Jurkat, Clone E6-1 (cell line): ENCODE measurements around the gene DCST1.

Experiments used
- DNase-seq: peaks from one replicate; pipeline ENCODE4 v3.0.0-alpha.2; 2011; ENCODE audit warnings: low read depth, low spot score
- H3K4me3 ChIP-seq: 2 replicates; pipeline ENCODE4 v1.5.1; 2011; ENCODE audit warnings: mild to moderate bottlenecking, low read length, control low read depth, moderate library complexity

The DCST1 gene

DNA sequence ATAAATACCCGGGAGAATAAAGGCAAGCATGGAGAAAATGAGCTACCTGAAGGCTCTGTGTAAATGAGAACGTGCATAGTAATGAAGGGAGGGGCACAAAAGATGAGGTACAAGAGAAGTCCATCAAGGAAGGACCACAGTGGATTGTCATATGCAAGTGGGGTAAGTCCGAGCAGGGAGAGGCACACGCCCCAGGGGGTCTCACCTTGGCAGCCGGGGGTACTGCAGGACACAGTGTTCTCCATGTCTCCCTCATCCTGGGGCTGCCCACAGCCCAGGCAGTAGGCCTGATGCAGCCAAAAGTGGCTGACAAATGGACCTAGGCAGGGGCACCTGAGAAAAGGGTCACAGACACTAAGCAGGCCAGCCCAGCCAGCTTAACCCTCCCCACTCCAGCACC lies 10.0 kb upstream of the DCST1 start:
- DNase-seq: no peak
- H3K4me3 ChIP-seq: no peak overlapping the region

DNA sequence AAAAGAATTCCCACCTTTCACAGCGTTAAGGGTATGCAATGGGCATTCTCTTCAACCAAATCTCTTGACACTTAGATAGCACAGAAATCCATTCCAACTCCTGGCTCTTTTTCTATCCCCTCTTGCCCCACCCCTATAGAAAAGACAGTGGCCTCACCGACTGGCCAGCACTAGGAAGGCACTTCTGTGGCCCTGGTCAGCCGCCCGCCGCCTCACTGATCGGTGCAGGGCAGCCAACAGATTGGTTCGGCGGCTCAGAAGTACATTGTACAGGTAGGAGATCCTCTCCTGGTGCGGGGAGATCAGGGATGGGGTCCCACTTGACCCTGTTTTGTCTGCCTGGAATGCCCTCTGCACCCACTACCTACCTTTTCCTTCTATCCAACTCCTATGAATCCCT lies 9.3 kb upstream of the DCST1 start:
- DNase-seq: no peak

GRCh38 chr1:155026154-155026553 lies 7.5 kb upstream of the DCST1 start:
- no peak for DNase-seq
- no peak overlapping the region for H3K4me3 ChIP-seq

More for the DNA sequence above, 9.3 kb upstream of the DCST1 start:
- H3K4me3 ChIP-seq: no peak overlapping the region

- no peak overlapping the region for H3K4me3 ChIP-seq
- no peak for DNase-seq
These were observed 7.0 kb upstream of the DCST1 start for GRCh38 chr1:155026588-155026987.

DNA sequence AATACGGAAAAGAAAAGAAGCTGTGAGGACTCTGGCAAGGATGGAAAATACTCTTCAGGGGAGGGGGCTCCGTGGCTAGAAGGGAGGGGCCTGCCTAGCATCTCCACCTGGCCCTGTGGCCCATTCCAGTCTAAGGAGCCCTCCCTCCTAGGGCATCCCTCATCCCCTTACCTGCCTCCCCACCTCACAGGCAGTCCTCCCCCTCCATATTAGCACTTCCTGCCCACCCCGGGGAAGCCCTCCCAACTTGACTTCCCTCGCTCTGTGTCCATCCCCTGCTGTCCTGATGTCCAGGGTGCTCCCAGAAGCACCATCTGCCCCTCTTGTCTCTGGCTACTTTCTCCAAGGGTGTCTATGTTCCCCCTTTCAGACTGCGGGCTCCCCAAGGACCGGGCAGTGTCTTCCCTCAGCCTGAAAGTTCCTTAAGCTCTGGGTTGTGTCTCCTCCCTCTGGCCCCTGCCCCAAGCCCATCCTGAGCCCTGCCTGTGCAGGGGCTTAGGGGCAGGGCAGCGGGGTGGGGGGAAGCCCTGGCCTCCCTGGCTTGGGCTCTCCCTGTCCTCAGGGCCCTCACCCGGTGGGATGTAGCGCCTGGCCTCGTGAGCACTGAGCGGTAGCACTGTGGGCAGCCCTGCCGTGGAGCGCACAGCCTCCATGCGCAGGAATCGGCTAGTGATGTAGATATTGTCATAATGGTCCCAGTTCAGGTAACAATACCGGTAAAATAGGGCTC lies 3.9 kb upstream of the DCST1 start:
- no peak overlapping the region for H3K4me3 ChIP-seq
- no peak for DNase-seq

GRCh38 chr1:155030243-155030795 lies 3.3 kb upstream of the DCST1 start:
- no peak for DNase-seq
- H3K4me3 ChIP-seq: no peak overlapping the region

DNA sequence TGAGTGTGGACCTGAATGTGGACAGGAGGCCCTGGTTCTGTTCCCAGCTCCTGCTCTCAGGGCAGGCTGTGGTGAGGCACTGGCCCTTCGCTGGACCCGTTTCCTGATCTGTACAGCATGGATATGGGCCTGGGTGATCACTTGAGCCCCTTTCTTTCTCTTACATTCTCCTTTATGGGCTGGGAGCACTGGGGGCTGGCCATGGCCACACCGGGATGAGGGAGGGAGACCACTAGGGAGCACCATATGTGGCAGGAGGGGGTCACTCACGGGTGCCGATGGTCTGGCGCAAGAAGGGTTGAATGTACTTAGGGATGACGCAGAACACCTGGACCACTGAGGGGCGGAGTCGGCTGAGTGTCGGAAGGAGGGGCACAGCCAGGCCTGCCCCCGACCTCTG lies 2.7 kb upstream of the DCST1 start:
- DNase-seq: no peak
- no peak overlapping the region for H3K4me3 ChIP-seq

DNA sequence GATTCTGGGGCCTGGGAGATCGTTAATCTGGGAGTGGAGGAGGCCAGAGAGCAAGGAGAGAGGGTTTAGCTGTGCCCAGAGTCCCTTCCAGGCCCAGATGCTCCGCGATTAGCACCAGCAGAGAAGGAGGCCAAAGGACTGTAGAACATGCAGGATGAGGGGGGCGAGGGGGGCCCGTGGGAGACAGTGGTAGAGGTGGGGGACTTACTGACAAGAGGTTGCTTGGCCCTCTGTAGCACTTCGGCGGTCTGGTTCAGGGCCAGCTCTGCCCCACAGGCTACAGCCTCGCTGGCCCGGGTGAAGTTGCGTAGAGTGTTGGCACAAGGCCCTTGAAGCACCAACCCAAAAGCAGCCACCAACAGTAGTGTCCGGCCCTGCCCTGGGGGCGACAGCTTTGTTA lies 738 bp upstream of the DCST1 start:
- no peak overlapping the region for H3K4me3 ChIP-seq
- DNase-seq: no peak

- no peak for DNase-seq
- no peak overlapping the region for H3K4me3 ChIP-seq
These were observed 939 bp downstream of the DCST1 start for GRCh38 chr1:155034318-155035208.

GRCh38 chr1:155035936-155036335 lies 2.3 kb downstream of the DCST1 start:
- DNase-seq: no peak
- no peak overlapping the region for H3K4me3 ChIP-seq

DNA sequence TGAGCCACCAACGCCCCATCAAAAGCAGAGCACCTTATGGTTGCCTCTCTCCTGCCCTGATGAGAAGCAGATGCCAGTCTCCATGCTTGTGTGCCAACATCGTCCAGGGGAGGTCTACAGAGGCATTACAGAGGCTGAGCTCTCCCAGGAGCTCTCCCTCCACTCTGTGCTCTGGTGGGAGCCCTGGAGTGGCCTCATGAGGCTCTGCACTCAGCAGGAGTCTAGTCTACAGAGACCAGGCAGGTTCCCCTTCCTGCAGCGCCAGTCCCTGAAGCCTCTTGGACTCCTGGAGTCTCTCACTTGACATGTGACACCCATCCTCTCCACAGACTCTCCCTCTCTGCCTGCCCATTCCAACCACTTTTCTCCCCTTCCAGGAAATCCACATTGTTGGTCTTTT lies 3.4 kb downstream of the DCST1 start:
- H3K4me3 ChIP-seq: no peak overlapping the region
- no peak for DNase-seq

DNA sequence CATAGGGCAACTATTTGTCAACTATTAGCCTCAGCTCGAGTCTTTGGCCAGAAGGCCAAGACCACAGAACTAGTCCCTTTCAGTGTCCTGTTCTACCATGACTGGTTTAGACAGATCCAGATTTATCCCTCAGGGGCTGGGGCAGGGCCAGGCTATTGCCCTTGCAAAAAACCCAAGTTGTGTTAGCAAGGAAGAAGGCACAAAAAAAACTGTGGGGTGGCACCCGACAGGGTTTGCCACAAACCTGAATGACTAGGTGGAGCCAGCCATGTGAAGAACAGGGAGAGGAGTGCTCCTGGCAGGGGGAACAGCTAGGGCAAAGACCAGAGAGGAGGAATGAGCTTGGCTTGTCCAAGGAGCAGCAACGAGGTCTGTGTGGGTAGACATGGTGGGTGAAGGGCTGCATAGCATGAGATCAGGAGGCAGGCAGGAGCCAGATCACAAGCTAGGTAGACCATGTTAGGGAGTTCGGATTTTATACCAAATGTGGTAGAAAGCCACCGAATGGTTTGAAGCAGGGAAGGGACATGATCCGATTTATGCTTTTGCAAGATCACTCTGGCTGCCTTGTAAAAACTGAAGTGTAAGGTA lies 4.3 kb downstream of the DCST1 start:
- no peak for DNase-seq
- H3K4me3 ChIP-seq: no peak overlapping the region

- DNase-seq: no peak
- H3K4me3 ChIP-seq: no peak overlapping the region
These were observed 5.1 kb downstream of the DCST1 start for GRCh38 chr1:155038602-155039307.

GRCh38 chr1:155039308-155039669 lies 5.7 kb downstream of the DCST1 start:
- DNase-seq: no peak
- no peak overlapping the region for H3K4me3 ChIP-seq

DNA sequence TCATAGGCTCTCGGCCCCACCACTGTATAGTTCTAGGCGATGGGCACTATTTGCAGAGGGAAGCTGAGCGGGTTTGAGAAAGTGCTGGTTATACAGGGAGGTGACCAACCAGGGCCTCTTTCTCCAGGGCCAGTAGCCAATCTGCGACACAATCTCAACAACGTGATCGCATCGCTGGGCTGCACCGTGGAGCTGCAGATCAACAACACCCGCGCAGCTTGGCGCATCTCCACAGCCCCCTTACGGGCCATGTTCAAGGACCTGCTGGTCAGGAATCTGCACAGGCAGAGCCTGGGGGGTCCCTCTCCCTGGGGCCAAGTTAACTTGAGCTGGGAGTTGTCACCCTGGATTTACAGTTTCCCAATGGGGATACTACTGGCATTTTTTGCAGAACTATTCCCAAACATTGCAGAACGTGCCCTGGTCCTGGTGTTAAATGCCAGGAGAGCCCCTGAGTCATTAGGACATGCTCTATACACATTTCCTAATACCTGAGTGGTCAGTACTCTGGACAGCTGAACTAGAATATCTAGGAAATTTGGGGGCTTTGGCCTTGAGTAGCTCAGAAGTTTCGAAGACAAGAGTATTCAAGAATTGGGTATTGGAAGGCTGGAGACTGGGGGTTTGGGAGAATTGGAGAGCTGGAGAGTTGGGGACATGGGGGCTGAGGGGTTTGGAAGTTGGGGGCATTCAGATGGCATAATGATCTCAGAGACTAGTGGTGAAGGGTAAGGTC lies 6.9 kb downstream of the DCST1 start:
- no peak overlapping the region for H3K4me3 ChIP-seq
- no peak for DNase-seq

GRCh38 chr1:155042789-155043188 lies 9.2 kb downstream of the DCST1 start:
- DNase-seq: no peak
- H3K4me3 ChIP-seq: no peak overlapping the region

GRCh38 chr1:155043301-155043702 lies 9.7 kb downstream of the DCST1 start:
- DNase-seq: no peak
- no peak overlapping the region for H3K4me3 ChIP-seq

DNA sequence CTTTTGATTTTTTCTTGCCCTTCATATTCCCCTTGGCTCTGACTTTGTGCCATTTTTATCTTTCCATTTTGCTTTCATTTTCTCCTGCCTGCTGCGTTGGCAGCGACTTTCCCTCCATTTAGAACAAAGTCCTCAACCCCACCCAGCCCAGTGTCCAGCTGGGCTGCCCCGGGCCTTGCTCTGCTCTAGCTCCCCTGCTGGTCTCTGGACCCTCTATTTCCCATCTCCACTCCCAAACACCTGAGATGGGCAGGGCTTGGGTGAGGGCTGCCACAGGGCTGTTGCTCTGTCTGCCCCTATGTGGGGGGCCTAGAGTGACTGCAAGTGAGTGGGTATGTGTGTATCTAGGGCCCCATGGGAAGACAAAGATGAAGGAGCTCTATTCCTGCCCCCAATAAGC lies 10.2 kb downstream of the DCST1 start:
- no peak overlapping the region for H3K4me3 ChIP-seq
- DNase-seq: no peak

DNA sequence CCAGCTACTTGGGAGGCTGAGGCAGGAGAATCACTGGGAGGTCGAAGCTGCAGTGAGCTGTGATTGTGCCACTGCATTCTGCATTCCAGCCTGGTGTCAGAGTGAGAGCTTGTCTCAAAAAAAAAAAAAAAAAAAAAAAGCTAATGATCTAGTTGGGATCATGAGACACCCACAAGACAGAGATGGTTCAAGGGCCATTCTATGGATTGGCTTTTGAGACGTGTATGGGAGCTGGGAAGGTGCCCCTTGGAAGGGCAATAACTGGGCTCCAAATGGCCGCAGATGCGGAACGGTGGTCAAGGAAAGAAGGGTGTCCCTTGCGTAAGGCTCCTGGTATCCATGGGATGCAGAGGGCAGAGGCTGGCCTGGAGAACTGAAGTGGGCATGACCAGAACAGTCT lies 10.7 kb downstream of the DCST1 start:
- DNase-seq: no peak

More for the DNA sequence above, 10.7 kb downstream of the DCST1 start:
- no peak overlapping the region for H3K4me3 ChIP-seq
